ENCODE measurements around the gene INPP5E. TPM values are rescaled to one million over a fixed set of nuclear protein-coding genes. Genes with fewer than 3 reads are reported as not detected.
"Not testable (repeated sequence)": the region's sequence is repeated elsewhere in the genome, so short reads cannot be mapped to it uniquely, and the experiment has no call there.

Gene INPP5E
- polyA plus RNA-seq, 2 of the 4 experiments (the other 2 are of a cell fraction), result 5.2 to 11.2 TPM

GRCh38 chr9:136429075-136429628 lies 10.5 kb downstream of the INPP5E start:
- no peak overlapping the region for H3K27ac ChIP-seq
- FAIRE-seq (no peak), DNase-seq (ENCODE audit: low read depth in 1 of 2, low spot score in 1 of 2) (no peak), ATAC-seq (no peak; a peak in 1 of 6 replicates)
- ChIA-PET CTCF (interaction anchor here (1.0 to 1.8 kb wide), 4 partner anchors 9 to 202 kb away, joined by 3 to 6 read pairs (median 5); no protein-coding TSS in a partner anchor), POLR2A (no interaction called here)
- TF ChIP-seq EP300 (IDR thresholded peaks at IDR 0.05) (no peak), ELK1 (IDR thresholded peaks at IDR 0.05; ENCODE audit: low read depth, low read length) (no peak), CBX2 (IDR thresholded peaks at IDR 0.05; ENCODE audit: borderline replicate concordance, low read depth) (no peak), EHF (CRISPR knock-in tag; IDR thresholded peaks at IDR 0.05) (no peak), NFE2L2 (conservative IDR thresholded peaks at IDR 0.05; ENCODE audit: low read length) (no peak), RNF2 (IDR thresholded peaks at IDR 0.05; ENCODE audit: borderline replicate concordance, low read depth) (no peak), MYC (IDR thresholded peaks at IDR 0.05; ENCODE audit: borderline replicate concordance, low read length) (no peak), ZSCAN20 (CRISPR knock-in tag; IDR thresholded peaks at IDR 0.05) (no peak)
- no peak overlapping the region for H3K4me3 ChIP-seq
- no peaks in the 10 kb centered on the region for H3K4me1 ChIP-seq
- H3K9me3 ChIP-seq, result no peaks in the 10 kb centered on the region
- no peak overlapping the region for H3K4me2 ChIP-seq
- WGBS (ENCODE audit: missing lambda C conversion rate), result 93% methylated on average over 14 of the region's 21 CpGs

GRCh38 chr9:136426787-136427186 lies 12.9 kb downstream of the INPP5E start:
- FAIRE-seq (no peak), DNase-seq (ENCODE audit: low read depth in 1 of 2, low spot score in 1 of 2) (no peak), ATAC-seq (no peak)
- ChIA-PET CTCF (interaction anchor here (0.6 to 1.8 kb wide), 3 partner anchors 10 to 16 kb away, joined by 3 to 5 read pairs (median 3); no protein-coding TSS in a partner anchor), POLR2A (no interaction called here)
- Histone ChIP-seq H3K9me3 (no peaks in the 10 kb centered on the region), H3K4me3 (no peak overlapping the region), H3K4me1 (no peaks in the 10 kb centered on the region), H3K4me2 (no peak overlapping the region), H3K27ac (no peak overlapping the region)
- TF ChIP-seq JUN (IDR thresholded peaks at IDR 0.05) (no peak), HOXA7 (CRISPR knock-in tag; IDR thresholded peaks at IDR 0.05) (no peak), PBX3 (IDR thresholded peaks at IDR 0.05) (no peak), JUNB (IDR thresholded peaks at IDR 0.05) (no peak), KDM1A (IDR thresholded peaks at IDR 0.05; ENCODE audit: low read depth) (no peak), ZSCAN20 (CRISPR knock-in tag; IDR thresholded peaks at IDR 0.05) (no peak), HEYL (CRISPR knock-in tag; IDR thresholded peaks at IDR 0.05) (no peak), CHD4 (IDR thresholded peaks at IDR 0.05; ENCODE audit: borderline replicate concordance) (no peak), EHF (CRISPR knock-in tag; IDR thresholded peaks at IDR 0.05) (no peak), FOSB (CRISPR knock-in tag; IDR thresholded peaks at IDR 0.05) (no peak), POLR2A (IDR thresholded peaks at IDR 0.05; ENCODE audit: low read length) (no peak), GATA3 (IDR thresholded peaks at IDR 0.05; ENCODE audit: borderline replicate concordance) (no peak), MAX (IDR thresholded peaks at IDR 0.05) (no peak), EP300 (IDR thresholded peaks at IDR 0.05) (no peak), HMGXB4 (CRISPR knock-in tag; IDR thresholded peaks at IDR 0.05; ENCODE audit: borderline replicate concordance) (no peak), HOXB13 (CRISPR knock-in tag; IDR thresholded peaks at IDR 0.05; ENCODE audit: low read depth) (no peak), HDAC2 (IDR thresholded peaks at IDR 0.05) (no peak)
- WGBS (ENCODE audit: missing lambda C conversion rate), result 94% methylated on average over 12 of the region's 12 CpGs

GRCh38 chr9:136425367-136425766 lies 14.3 kb downstream of the INPP5E start:
- ChIA-PET CTCF (interaction anchor here (0.8 to 3.9 kb wide), 6 partner anchors 9 to 33 kb away, joined by 3 to 30 read pairs (median 6); partner anchors contain the start of gene INPP5E), POLR2A (interaction anchor here (1.1 kb wide), 2 partner anchors 24 to 200 kb away, joined by 4 read pairs; no protein-coding TSS in a partner anchor)
- H3K27ac ChIP-seq; H3K9me3 ChIP-seq; DNase-seq (ENCODE audit: low read depth in 1 of 2, low spot score in 1 of 2); H3K4me2 ChIP-seq; FAIRE-seq; ATAC-seq; H3K4me3 ChIP-seq; H3K4me1 ChIP-seq: not testable (repeated sequence)
- 70% methylated on average over 7 of the region's 7 CpGs for whole genome bisulfite sequencing (ENCODE audit: missing lambda C conversion rate)
